ENCODE measurements around the gene MGRN1.

MGRN1 gene

DNA sequence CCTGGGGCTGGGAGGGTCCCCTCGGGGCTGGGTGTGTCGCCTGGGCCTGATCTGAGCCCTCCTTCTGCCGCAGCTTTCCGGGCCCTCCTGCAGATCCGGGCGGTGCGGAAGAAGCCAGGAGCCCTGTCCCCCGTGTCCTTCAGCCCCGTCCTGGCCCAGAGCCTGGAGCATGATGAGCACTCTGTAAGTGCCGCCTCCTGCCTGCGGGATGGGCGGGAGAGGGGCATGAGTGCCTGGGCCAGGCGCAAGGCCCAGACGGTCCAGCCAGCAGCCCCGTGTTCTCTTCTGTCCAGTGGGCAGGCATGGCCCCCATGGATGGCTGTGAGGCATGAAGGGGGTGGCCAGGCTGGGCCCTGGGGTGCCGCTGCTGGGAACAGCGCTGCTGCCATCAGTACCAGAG lies 52.8 kb downstream of the MGRN1 start:
- no peak for DNase-seq

DNA sequence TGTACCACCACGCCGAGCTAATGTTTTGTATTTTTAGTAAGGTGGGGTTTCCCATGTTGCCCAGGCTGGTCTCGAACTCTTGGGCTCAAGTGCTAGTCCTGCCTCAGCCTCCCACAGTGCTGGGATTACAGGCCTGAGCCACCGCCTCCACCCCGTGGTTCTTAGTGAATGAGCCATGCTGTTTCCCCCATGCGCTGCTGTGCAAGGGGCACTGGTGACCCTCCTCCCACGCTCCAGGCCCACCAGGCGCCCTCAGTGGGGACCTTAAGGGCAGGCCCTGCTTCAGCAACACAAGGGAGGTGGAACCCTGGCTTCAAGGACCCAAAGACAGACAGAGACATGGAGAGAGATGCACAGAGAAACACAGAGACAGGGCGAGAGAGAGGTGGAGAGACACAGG lies 53.4 kb downstream of the MGRN1 start:
- no peak for DNase-seq

DNA sequence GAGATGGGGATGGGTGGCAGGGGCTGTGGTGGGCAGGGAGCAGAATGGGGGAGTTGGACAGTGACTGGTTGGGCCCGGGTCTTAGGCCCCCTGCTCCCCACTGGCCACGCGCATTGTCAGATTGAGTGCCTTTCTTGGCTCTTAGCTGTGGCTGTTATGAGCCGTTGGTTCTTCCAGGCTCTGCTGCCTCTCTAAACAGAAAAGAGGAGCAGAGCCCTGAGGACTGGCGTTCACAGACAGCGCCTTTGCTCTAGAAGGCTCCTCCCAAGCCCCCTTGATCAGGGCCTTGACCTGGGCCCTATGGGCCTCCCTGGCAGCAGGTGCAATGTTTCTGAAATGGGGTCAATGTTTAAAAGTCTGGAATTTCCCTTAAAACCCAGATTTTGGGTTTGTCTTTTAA lies 54.0 kb downstream of the MGRN1 start:
- no peak for DNase-seq

DNA sequence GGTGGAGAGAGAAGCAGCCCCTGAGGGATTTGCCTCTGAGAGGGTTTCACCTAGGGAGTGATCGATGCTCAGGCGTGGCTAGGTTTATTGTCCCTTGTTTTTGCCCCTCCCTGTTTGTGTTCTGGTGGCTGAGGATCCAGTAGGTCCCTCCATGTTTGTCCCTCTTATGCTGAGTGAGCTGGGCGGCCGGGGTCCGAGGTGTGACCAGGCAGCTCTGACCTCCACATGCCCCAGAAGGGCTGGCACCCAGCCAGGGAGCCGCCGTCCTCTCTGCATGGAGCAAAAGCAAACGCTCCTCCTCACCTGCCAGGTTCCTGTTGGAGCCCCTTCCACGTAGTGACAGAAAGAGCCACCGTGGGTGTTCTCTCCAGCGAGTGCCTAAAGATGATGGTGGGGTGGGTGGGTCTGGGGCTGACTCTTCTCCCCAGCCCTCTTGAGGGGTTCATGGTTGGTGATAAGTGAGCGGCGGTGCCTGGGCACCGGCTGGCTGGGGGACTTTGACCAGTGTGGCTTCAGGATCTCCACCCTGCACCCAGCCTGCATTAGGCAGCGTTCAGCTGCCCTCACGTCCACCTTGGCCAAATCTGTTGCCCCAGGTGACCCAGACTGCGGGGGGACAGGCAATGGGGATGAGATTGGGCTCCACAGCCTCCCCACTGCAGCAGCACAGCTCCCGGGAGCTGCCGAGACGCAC lies 54.7 kb downstream of the MGRN1 start:
- no peak for DNase-seq

DNA sequence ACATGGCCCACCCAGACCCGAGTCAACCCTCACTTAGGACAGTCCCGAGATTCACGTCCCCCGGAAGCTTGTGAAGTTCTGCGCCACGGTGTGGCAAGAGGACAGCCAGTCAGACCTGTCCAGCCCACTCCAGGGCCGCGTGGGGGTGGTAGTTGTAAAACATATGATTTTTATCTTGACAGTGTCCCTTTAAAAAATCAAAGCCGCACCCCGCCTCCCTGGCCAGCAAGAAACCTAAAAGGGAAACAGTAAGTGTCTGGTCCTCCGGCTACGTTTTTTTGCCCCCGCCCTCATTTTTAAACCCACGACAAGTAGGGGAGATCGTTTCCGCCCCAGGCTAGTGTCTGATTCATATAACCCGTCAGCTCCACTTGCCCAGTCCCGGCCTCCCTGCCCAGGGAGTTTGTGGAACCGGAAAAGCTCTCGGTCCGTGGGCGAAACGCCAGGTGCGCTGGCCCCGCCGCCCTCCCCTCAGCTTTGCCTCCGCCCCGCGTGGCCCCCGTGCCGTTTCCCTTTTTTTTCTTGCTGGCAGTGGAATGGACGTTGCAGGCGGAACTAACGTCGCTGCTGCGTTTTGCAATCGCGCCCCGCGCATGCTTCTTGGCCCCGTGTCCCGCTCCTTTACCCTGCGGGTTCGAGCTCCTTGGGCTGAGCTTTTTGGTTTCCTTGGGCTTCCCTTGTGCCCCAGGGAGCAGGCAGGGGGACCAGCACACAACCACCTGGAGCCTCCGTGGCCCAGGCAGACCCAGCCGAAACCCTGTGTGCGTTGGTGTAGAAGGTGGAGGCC lies 55.4 kb downstream of the MGRN1 start:
- DNase-seq, result no peak

DNA sequence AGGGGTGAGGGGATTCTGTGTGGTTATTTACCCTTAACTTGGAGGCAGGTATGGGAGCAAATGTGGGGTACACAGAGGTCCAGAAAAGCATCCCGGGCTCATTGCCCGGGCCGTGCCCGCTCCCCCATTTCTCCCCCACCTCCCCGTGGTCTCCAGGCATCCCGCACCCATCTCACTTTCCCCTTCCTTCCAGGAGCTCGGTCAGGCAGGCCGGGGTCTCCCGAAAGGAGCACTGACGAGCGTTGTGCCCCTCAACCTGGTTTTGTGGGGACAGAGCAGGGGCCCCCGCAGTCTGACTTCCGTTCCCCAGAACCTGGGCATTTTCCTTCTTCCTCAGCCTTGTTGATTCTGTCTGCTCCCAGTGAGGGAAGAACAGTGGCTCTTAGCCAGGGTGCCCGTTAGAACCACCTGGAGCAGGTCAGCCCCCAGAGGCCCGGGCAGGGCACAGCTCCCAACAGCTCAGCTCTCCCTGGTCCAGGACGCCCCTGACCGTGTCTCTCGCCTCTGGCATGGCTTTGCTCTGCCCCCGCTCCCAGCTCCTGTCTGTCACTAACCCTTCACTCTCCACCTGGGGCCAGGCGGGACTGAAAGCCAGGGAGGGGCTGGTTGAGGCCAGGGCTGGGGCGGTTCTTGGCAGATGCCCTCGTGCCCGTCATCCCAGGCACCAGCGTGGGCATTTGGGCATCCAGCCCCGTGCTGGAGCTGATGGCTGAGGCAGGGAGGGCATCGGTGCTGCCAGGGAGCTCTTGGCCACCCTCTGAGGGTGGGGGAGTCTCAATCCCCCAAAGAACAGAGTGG lies 56.2 kb downstream of the MGRN1 start:
- no peak for DNase-seq

DNA sequence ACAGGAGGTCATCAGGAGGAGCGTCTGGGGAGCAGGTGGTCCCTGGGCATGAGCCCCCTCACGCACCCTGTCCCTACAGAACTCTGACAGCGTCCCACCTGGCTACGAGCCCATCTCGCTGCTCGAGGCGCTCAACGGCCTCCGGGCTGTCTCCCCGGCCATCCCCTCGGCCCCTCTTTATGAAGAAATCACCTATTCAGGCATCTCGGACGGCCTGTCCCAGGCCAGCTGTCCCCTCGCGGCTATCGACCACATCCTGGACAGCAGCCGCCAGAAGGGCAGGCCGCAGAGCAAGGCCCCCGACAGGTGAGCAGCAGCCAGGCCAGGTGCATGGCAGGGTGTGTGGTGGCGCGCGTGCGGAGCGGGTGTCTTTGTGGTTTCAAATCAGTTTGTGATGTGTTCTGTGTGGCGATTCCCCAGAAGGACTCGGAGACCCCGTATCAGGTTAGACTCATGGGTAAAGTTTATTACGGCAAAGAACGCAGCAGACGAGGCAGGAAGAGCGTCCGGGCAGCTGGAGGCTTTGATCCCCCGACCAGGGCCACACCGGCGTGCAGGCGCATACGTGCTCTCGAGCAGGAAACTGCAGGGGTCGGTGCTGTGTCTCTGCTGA lies 57.0 kb downstream of the MGRN1 start:
- no peak for DNase-seq

DNA sequence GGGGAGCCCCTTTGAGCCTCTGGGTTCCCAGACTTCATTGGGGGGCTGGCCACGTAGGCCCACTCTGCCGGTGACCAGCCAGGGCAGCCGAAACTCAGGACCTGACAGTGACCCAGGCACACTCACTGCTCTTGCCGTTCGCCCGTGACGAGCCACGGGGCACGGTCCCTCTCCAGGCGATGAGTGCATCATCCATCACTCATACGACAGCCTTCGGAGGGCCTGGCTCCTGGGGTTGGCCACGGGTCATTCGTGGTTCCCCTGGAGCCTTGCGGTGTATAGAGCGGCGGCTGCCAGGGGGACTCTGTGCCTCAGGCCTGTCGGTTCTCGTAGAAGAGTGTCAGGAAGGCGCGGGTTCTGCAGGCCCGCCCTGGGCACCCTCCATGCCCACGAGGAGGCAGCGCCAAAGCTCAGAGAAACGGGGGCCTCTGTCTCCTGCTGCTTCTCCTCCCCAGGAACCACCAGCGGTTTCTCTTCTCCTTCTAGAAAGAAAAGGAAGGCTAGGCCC lies 57.5 kb downstream of the MGRN1 start:
- no peak for DNase-seq

DNA sequence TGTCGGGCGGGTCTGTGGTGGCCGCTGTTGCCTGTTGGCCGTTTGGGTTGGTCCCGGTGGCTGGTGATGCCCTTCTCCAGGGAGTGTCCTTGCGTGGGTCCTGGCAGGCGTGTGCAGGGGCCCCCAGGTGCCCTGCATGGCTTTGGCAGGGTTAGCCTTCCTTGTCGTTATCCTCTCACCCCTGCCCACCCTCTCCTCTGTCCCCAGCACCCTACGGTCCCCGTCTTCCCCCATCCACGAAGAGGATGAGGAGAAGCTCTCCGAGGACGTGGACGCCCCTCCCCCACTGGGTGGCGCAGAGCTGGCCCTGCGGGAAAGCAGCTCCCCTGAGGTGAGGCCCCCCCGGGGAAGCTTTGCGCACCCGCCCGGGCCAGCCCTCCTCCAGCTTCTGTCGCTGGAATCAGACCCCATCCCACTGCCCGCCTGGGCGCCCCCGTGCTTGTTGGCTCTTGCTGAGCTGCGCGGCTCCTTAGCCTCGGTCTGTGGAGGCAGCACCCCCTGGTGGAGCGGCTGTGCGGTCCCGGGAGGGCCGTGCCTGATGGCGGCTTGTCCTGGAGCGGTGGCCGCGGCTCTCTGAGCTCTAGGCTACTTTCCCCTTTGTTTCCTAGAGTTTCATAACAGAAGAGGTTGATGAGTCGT lies 58.1 kb downstream of the MGRN1 start:
- DNase-seq, result peak; percentile 37

DNA sequence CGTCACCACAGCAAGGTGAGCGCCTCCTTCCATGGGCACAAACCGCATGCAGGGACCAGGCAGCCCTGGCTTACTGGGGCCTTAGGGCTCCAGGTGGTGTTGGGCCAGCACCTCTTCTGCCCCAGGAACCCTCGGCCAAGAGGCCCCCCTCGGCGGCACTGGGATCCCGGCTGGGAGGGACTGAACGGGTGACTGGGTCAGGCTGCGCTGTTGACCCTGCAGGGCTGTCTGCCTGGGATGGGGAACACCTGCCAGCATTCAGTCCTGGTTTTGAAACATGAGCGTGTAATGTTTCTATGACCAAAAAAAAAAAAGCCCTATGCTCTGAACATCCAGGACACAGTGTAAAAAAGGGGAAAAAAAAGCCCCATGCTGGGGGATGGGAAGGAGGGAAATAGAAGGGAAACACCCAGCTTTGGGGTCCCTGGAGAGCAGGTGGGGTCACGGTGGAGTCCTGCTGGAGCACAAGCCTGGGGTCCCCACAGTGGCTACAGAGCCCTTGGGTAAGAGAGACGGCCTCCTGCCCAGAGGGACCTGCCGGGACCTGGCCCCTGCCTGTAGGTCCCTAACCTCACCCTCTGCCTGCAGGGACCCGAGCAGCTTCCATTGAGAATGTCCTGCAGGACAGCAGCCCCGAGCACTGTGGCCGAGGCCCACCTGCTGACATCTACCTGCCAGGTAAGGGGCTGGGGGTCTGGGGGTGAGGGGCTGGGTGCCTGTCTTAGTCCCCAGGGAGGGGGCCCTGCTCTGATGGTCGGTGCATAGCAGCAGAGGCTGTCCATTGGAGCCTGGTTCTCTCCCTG lies 58.8 kb downstream of the MGRN1 start:
- DNase-seq, result no peak

DNA sequence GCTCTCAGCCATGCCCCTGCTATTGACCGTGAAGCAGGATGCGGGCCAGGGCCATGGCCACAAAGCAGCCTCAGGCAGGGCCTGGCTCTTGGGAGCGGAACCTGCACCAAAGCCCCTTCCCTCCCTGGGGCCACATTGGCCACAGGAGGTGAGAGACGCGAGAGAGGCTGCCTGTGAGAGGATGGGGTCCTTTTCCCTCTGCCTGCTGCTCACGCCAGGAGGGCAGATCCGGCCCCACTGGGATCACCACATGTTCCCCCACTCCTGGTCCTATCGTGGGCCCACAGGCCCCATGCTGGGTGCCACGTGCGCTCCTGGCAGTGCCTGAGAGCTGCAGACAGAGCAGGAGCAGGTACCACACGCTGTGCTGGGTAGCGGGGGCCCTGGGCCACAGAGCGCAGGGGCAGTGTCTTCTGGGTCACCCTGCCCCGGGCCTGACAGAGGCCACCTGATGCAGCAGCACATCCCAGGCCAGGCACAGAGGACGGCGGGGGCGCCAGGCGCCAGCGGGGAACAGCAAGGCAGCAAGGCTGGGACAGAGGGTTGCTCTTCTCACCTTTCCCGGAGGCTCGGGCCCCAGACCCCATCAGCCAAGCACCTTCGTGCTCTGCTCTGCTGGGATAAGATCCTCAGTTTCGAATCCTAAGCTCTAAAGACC lies 59.6 kb downstream of the MGRN1 start:
- no peak for DNase-seq

DNA sequence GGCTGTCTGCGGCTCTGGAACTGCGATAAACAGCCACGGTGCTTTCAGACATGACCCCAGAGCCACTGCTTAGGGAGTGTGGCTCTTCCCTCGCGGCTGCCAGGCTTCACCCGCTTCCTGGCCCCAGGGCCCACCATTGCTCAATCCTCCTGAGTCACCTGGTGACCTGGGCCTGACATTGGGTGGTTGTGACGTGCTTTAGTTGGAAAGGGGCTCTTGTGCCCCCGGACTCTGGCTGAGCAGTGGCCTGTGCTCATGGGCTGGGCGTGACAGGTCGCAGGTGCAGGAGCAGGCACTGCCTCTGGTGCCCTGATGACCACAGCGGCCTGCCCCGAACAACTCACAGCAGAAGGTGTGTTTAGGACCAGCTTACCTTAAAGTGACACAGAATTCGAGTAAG lies 60.1 kb downstream of the MGRN1 start:
- DNase-seq, result no peak

DNA sequence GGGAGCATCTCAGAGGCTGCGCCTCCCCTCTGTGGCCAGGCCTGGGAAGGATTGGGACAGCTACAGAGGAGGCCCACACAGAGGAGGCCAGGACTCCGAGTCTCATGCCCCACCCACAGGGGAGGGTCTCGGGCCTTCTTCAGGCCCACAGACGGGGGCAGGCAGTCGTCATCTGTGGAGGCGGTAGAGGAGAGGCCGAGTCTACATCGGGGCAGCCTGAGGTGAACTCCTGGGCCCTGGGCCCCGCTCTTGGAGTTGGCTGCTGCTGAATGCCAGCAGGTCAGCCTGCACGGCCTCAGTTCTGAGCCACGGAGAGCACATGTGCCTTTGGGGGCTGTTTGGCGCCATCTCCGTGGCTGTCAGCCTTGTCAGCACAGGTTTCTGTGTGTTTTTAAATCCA lies 60.7 kb downstream of the MGRN1 start:
- no peak for DNase-seq

DNA sequence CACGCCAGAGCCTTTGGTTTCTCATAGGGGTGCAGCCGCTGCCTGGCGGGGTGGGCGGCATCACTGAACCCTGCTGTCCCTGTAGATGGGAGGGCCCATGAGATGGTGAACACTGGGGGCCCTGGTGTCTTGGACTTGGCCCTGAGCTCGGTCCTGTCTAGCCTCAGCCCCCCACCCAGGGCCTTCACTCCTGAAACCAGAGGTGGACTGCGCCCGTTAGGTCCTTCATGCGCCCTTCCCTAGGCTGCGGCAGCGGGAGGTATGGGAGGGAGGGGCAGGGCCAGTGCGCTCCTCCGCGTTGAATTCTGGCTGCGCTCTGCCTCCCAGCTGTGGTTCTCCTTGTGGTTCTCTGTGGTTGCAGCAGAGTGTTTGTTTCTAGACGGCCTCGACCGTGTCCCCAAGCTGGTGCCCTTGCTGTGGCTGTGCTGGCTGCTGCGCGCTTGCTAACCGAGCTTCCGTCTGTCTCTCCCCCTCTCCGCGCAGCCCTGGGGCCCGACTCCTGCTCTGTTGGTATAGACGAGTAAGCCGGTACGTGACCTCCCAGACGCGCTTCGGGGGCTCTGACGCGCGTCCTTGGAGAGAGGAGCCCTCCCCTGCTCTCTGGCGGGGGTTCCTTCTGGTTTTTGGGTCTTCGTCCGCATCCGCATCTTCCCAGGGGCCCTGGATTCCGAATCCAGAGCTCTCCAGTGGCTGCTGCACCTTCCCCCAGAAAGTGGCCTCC lies 61.3 kb downstream of the MGRN1 start:
- DNase-seq, result no peak

DNA sequence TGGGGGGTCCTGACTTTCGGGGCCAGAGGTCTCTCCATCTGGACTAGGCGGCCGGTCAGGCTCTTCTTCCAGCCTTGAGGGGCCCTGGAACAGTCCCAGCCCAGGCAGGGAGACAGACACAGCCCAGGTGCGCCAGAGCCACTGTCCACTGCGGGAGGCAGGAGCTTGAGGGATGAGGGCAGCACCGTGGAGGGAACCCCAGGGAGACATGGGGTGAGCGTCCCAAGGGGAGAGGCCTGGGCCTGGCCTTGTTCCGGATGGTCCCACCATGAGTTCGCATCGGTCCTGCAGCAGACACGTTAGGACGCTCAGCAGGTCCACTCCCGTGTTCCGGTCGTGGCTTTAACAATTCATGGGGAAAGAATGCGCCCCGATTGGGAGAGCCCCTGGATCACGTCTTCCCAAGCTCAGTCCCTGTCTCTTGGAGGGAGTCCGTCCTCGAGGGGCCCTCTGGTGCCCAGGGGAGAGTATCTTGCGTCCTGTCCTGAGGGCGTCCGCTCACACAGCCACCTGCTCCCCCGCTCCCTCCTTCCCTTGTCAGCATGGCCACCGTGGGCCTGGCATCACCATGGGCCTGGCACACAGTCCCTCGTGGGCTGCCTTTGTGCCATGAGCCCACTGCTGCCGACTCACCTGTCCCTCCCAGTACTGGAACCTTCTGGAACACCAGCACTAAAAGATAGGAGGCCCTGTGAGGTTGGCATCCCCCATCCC lies 62.0 kb downstream of the MGRN1 start:
- DNase-seq, result no peak

DNA sequence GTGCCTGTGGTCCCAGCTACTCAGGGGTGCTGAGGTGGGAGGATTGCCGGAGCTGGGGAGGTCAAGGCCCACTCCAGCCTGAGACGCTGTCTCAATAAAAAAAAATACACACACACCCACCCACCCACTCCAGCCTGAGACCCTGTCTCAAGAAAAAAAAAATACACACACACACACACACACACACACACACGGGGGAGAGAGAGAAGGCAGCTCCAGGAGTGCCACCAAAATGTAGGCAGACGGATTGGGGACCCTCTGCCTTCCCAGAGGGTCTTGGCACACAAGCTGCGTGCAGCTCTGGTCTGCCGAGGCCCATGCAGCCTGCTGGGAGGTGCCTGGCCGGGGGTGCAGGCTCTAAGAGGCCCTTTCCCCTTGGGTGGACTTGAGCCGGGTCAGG lies 62.8 kb downstream of the MGRN1 start:
- DNase-seq, result no peak

DNA sequence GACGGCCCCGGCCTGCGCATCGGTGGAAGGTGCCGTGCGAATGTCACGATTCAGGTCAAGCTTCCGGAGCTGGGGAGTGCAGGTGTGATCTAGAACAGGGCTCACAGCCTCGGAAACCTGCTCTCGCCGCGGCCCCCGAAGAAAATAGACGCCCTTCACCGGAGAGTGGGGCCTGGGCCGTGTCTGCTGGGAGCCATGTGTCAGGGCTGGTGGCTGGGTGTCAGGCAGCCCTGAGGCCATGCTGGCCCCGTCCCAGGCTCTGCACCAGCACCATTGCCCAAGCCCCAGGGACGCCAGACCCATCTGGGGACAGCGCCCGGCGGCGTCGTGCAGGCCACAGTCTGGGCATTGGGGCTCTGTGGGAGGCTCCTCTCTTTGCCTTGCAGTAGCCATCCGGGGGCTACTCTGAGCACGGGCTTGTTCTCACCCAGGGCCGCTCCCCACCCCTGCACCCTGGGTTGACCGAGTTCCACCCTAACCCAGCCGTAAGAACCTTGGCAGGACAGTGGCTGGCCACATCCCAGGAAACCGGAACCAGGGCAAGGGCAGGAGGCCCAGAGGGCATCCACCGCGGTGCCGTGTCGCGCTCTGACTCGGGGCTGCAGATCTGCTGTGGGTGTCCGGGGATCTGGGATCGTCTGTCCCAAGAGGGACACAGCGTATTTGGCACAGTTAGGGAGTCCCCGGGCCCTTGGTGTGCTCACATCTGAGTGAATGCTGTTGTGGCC lies 63.5 kb downstream of the MGRN1 start:
- no peak for DNase-seq

DNA sequence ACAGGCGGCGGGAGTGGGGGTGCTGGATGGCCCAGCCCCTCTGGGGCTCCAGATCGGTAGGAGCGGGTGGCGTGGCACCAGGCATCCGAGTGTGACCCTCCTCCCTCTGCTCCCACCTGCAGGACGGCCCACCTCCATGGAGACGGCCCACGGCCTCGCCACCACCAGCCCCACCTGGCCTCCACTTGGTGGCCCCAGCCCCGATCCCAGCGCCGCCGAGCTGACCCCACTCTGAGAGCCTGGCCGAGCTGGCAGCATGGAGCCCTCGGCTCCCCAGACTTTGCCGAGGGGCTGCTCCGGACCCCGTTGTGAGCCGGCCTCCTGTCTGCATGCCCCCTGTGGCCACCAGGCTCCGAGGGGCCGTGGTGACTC lies 64.0 kb downstream of the MGRN1 start:
- DNase-seq, result no peak

DNA sequence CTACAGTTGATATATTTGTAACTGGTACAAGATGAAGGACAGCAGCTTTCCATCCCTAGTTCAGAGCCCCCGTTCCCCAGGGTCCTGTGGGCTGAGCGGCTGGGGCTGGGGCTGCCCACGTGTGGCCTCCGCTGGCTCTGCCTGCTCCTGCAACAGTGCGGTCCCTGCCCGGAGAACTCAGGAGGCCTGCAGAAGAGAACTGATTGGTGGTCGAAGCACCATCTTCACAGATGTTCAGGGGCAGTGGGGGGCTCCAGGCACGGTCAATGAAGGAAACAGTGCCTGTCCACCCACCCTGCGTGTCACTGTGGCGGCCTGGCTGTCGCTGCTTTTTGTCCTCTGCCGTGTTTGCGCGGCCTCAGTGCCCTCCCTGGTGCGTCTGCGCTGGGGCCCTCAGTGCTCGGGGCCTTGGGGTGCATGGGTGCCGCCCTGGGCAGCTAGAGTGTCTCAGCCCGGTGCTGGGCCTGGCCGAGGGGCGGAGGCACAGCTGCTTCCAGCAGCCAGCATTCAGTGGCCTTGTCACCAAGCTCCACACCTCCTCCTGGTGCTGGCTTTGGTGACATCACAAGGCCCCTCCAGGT lies 64.6 kb downstream of the MGRN1 start:
- no peak for DNase-seq

Measured in CD4-positive, alpha-beta T cell treated with Interleukin-10 for 1 hour (primary cell).